GM21423 (cell line): ENCODE measurements around the gene SBF2.
A peak's percentile ranks its signal among the peaks of the same experiment; 100 is the strongest.

Source experiments
- ATAC-seq: cut with Tn5 transposase; IDR thresholded peaks from one replicate; pipeline ENCODE4 v1.9.1; 2021; ENCODE audit warnings: mild to moderate bottlenecking, moderate library complexity; ENCODE audit not compliant: unreplicated experiment

SBF2 gene

GRCh38 chr11:10317776-10318526 lies 23.9 kb upstream of the SBF2 start:
- ATAC-seq, result no peak

GRCh38 chr11:10317151-10317755 lies 23.2 kb upstream of the SBF2 start:
- ATAC-seq, result no peak

GRCh38 chr11:10315083-10315482 lies 21.1 kb upstream of the SBF2 start:
- ATAC-seq, result no peak

- peak; percentile 66 for ATAC-seq
Measured at GRCh38 chr11:10314199-10315072, 20.4 kb upstream of the SBF2 start.

DNA sequence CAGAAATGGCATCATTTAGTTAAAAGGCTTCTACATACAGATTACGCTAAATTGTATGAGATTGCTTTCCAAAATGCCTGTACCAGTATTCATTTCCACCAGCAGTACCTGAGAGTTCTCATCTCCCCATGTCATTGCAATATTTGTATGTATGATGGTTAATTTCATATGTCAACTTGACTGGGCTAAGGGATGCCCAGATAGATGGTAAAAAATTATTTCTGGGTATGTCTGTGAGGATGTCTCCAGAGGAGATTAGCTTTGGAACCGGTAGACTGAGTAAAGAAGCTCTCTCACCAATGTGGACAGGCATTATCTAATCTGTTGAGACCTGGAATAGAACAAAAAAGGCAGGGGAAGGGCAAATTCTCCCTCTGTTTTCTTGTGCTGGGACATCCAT lies 17.8 kb upstream of the SBF2 start:
- ATAC-seq, result no peak

- no peak for ATAC-seq
Measured at GRCh38 chr11:10310301-10310841, 16.4 kb upstream of the SBF2 start.

DNA sequence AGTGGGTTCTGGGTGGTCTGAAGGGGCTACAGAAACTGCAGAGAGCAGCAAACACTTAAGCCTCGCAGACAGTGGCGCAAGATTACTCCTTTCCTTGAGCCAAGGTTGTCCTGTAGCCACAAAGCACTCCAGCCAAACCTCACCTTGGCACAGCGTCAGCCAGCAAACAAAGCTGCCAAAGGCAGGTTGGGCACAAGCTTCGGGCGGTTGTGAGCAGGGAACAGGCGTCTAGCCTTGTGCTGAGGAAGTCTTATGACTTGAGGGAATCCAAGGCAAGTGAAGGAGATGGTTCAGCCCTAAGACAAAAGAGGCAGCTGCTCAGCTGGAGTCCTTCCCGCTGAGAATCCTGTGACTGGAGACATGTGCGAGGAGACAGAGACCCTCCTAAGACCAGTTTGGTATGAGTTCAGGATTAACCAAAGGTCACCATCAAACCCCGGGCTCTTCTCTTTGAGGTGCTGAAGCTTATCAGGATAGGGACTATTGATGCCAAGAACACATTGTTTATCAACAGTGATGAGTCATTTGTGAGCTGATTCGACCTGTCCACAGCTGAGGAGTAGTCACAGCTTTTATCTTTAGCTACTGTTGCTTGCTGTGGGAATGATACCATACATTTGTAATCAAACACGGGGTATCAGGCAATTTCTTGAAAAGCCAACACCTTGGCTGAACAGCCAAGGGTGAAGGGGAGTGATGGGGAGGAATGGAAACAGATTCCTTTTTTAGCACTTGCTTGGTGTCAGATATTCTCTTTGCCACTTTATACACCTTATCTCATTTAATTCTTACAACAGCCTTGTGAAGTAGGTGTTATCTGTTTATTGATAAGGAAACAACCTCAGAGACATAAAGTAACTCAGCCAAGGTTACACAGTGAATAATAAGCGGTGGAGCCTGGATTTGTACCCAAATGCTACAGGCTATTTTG lies 15.4 kb upstream of the SBF2 start:
- ATAC-seq, result no peak

GRCh38 chr11:10308201-10308954 lies 14.4 kb upstream of the SBF2 start:
- no peak for ATAC-seq

DNA sequence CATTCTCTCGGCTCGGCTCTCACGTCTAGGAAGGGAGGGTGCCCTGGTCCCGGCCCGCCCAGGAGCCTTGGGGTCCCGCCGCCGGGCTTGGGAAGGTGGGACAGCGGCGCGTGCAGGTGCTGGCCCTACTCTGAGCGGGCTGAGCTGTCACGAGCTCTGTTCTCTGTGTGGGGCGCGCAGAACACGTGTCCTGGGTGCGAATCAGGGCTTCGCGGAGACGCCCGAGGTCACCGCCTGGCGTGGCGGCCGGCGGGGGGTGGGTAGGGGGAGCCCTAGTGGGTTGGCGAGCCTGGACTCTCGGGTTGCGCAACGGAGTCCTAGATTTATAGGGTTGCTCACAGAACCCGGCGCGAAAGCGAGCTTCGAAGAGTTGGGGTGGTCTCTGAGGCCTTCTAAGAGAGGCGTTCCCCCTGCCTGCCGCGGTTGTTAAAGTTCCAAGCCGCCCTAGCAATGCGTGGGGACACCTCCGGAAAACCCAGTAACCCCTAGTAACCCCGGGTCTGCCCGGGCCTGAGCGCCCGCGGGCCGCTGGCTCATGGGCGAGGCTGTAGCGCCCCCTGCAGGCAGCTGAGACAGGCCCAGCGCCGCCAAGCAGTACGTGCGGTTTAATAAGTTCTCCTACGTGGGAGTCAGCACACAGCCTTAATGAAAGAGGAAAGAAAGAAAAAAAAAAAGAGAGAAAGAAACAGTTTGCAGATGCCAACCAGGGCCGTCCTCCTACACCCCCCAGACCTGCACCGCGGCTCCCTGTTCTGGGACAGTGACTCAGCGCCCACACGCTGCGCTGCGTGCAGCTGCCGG lies 13.6 kb upstream of the SBF2 start:
- peak; percentile 69 for ATAC-seq

- ATAC-seq, result no peak
Measured at GRCh38 chr11:10307022-10307399, 13.0 kb upstream of the SBF2 start.

DNA sequence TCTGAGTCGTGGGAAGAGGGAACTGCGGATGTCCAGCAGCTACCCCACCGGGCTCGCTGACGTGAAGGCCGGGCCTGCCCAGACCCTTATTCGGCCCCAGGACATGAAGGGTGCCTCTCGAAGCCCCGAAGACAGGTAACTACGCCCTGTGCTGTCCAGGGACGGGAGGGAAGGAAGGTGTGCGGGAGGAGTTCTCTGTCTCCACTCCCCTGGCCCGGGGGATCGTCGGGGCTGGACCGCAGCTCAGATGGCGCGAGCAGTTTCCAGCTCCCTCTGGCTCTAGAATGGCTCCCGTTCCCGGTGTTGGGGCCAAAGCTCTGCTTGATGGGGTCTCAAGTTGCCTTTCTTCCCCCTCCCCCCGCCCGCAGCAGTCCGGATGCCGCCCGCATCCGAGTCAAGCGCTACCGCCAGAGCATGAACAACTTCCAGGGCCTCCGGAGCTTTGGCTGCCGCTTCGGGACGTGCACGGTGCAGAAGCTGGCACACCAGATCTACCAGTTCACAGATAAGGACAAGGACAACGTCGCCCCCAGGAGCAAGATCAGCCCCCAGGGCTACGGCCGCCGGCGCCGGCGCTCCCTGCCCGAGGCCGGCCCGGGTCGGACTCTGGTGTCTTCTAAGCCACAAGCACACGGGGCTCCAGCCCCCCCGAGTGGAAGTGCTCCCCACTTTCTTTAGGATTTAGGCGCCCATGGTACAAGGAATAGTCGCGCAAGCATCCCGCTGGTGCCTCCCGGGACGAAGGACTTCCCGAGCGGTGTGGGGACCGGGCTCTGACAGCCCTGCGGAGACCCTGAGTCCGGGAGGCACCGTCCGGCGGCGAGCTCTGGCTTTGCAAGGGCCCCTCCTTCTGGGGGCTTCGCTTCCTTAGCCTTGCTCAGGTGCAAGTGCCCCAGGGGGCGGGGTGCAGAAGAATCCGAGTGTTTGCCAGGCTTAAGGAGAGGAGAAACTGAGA lies 12.2 kb upstream of the SBF2 start:
- ATAC-seq, result no peak

DNA sequence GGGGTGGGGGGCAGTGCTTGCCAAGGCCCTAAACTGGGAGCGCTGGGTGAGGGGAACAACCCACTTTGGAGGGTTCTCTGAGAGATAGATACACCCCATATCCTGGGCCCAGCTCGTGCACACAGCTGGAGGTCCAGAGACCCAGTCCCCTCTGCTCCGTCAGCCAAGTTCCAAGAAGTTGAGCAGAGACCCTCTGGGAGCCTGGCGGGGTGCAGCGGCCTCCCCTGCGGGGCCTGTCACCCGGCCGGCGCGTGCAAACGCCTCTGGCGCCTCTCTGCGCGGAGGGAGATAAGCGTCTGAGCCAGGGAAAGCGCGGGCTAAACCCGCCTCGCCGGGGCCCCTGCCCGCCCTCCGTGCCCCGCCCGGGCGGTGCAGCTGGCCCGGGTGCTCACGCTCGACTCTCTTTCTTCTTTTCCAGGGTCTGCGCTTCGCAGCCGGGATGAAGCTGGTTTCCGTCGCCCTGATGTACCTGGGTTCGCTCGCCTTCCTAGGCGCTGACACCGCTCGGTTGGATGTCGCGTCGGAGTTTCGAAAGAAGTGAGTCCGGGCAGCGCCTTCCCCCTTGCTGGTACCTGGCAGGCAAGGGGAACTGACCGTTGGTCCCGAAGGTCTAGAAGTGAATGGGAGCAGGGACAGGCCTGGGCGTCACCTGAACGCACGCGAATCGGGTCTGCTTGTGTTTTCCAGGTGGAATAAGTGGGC lies 11.4 kb upstream of the SBF2 start:
- no peak for ATAC-seq

DNA sequence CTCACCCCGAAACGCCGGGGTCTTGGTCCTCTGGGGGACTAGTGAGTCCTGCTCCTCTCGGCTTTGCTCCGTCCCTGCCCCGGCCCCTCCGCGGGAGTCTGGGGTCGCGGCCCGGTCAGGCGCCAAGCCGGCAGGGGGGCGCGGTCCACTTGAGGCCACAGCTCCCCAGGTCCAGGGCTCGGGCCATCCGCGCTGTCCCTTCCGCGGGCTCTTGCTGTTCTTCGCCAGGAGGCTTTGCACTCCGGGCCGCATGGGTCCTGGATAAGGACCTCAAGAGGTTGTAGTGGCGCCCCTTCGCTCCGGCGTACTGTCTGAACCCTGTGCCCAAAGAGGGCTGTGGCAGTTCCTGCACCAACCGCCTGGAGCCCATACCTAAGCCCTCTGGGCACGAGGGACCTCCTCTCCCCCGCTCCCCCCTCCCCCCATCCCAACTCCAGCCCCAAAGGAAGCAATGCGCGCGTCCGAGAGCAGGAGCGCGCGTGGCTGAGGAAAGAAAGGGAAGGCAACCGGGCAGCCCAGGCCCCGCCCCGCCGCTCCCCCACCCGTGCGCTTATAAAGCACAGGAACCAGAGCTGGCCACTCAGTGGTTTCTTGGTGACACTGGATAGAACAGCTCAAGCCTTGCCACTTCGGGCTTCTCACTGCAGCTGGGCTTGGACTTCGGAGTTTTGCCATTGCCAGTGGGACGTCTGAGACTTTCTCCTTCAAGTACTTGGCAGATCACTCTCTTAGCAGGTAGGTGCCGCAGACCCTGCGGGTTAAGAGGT lies 10.7 kb upstream of the SBF2 start, which contains the start of gene ADM:
Gene ADM (plus strand): TSS at position 579 of the 767 bp plus-strand sequence. CDS start 628 bp downstream, outside the sequence.
- ATAC-seq, result no peak

DNA sequence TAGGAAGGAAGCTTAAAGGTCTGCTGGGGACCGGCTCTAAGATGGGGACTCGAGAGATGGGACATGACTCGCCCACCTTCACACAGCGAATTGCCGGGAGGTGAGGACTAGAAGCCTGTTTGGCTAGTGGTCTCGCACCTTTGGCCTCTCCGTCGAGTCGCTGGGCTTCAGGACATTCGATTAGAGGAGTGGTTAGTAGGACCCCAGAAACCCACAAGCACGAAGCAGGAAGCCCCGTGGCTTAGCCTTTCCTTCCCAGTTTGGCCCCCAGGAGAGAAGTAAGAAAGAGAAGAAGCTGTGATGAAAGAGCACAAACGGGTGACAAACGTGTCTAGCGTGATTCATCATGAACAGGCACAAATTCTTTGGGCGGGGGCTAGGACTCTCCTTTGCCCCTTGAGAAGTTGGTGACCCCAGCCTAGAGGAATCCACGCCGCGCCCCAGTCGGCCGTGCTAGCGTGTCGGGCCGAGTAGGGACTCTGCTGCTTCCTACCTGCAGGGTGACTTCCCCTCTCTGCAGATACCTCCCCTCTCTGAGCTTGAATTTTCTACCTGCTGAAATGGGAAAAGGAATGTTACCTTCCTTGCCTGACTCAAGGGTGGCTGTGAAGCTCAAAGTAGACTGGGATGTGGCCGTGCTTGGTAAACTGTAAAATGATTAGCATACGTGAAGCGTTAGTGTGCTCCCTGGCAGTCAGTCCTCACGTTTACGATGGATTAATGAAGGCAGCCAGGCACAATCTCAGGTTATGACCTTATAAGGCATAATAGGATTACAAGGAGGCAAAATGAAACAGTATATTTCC lies 9.7 kb upstream of the SBF2 start:
- ATAC-seq, result no peak

DNA sequence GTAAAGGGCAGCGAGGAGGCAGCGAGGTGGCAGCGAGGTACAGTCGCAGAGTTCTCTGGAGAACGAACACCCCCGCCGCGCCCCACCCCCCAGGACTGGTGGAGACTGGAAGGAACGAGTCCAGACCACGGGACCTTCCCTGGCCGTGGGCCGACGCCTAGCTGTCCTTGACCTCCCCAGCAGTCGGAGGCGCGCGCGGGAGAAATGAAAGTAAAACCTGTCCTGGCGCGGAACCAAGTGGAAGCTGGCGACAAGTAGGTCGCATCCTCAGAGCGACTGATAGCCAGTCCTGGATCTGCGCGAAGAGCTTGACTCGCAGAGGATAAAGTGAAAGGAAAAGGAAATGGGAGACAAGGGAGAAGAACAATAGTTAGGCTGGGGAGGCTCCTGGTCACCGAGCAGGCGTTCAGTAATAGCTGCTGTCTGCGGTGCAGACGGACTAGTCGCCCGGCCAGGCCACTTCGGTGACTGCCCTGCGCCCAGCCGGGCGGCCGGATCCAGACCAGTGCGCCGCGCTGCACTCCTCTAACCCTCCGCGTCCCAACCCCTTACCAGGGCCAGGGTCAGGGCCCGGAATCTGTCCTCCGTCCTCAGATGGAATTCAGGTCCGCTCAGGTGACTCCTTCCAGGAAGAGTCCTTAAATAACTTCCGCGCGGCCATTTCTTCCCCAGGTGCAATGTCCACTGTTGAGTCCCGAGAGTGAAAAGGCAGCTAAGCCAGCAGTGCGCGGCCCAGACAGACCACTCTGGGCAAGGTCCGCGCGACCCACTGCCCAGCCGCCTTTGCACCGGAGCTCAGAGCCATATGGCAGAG lies 8.9 kb upstream of the SBF2 start:
- no peak for ATAC-seq
